ENCODE results near the gene SLC22A31.

DNA sequence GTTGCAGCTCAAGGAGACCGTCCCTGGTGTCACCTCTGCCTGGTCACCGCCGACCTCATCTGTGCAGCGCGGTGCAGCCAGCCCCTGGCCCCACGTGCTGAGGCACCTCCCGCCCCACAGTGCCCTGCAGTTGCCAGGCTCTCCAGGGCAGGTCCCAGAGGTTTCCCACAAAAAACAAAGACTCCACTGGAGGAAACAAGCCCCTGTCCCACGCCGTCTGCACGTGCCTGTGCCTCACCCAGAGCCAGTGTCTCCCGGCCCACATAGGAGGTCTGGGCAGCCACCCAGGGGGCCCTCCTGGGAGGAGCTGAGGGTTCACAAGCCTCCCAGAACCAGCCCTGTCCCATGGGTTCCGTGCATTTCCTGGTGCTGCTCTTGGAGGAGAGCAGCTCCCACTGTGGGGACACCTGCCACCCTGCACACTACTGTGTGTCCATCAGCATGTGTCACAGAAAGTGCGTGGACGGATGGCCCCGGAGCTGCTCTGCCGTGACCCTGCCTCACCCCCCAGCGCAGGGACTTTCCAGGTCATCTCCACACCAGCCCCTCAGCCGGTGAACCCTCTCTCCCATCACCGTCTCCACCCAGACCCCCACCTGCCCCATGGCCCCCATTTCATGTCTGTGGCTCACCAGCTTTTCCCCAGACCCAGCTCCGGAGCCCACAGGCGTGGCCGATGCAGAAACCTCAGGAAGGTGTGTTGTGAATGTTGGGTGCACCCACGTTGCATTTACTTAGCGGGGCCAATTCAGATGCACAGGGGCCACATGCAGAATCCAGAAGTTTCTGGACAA lies 45.8 kb downstream of the SLC22A31 start:
- TF ChIP-seq, protein P1, sequence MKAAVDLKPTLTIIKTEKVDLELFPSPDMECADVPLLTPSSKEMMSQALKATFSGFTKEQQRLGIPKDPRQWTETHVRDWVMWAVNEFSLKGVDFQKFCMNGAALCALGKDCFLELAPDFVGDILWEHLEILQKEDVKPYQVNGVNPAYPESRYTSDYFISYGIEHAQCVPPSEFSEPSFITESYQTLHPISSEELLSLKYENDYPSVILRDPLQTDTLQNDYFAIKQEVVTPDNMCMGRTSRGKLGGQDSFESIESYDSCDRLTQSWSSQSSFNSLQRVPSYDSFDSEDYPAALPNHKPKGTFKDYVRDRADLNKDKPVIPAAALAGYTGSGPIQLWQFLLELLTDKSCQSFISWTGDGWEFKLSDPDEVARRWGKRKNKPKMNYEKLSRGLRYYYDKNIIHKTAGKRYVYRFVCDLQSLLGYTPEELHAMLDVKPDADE (IDR thresholded peaks at IDR 0.05): no peak
- TF ChIP-seq, protein P2, sequence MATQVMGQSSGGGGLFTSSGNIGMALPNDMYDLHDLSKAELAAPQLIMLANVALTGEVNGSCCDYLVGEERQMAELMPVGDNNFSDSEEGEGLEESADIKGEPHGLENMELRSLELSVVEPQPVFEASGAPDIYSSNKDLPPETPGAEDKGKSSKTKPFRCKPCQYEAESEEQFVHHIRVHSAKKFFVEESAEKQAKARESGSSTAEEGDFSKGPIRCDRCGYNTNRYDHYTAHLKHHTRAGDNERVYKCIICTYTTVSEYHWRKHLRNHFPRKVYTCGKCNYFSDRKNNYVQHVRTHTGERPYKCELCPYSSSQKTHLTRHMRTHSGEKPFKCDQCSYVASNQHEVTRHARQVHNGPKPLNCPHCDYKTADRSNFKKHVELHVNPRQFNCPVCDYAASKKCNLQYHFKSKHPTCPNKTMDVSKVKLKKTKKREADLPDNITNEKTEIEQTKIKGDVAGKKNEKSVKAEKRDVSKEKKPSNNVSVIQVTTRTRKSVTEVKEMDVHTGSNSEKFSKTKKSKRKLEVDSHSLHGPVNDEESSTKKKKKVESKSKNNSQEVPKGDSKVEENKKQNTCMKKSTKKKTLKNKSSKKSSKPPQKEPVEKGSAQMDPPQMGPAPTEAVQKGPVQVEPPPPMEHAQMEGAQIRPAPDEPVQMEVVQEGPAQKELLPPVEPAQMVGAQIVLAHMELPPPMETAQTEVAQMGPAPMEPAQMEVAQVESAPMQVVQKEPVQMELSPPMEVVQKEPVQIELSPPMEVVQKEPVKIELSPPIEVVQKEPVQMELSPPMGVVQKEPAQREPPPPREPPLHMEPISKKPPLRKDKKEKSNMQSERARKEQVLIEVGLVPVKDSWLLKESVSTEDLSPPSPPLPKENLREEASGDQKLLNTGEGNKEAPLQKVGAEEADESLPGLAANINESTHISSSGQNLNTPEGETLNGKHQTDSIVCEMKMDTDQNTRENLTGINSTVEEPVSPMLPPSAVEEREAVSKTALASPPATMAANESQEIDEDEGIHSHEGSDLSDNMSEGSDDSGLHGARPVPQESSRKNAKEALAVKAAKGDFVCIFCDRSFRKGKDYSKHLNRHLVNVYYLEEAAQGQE (IDR thresholded peaks at IDR 0.05; ENCODE audit: unreplicated experiment): no peak
- TF ChIP-seq EZH2 (IDR thresholded peaks at IDR 0.05; ENCODE audit: low read depth, unreplicated experiment): no peak
- TF ChIP-seq, protein P3, sequence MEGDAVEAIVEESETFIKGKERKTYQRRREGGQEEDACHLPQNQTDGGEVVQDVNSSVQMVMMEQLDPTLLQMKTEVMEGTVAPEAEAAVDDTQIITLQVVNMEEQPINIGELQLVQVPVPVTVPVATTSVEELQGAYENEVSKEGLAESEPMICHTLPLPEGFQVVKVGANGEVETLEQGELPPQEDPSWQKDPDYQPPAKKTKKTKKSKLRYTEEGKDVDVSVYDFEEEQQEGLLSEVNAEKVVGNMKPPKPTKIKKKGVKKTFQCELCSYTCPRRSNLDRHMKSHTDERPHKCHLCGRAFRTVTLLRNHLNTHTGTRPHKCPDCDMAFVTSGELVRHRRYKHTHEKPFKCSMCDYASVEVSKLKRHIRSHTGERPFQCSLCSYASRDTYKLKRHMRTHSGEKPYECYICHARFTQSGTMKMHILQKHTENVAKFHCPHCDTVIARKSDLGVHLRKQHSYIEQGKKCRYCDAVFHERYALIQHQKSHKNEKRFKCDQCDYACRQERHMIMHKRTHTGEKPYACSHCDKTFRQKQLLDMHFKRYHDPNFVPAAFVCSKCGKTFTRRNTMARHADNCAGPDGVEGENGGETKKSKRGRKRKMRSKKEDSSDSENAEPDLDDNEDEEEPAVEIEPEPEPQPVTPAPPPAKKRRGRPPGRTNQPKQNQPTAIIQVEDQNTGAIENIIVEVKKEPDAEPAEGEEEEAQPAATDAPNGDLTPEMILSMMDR (conservative IDR thresholded peaks at IDR 0.05; ENCODE audit: low read depth in 2 of 2): no peak
- TF ChIP-seq CREB1 (CRISPR knock-in tag; IDR thresholded peaks at IDR 0.05; ENCODE audit: low read depth): no peak
- TF ChIP-seq ZNF331 (CRISPR knock-in tag; IDR thresholded peaks at IDR 0.05; ENCODE audit: low read depth): no peak
- no peak for TF ChIP-seq POLR2AphosphoS5 (IDR thresholded peaks at IDR 0.05; ENCODE audit: low read depth)
- TF ChIP-seq JUNB (IDR thresholded peaks at IDR 0.05; ENCODE audit: unreplicated experiment): no peak

Data from GM23338 (cell line).